Measurements from ENCODE around the gene GRK1. TPM values are rescaled to one million over a fixed set of nuclear protein-coding genes. Genes with fewer than 3 reads are reported as not detected.
A peak's percentile ranks its signal among the peaks of the same experiment; 100 is the strongest.
"Not testable (repeated sequence)": the region's sequence is repeated elsewhere in the genome, so short reads cannot be mapped to it uniquely, and the experiment has no call there.

GRK1 gene
- total RNA-seq, 4 donors from 2014 or later: 0.88 to 1.7 TPM; not detected in 2

GRCh38 chr13:113745059-113745458 is 78.0 kb downstream of the GRK1 start:
- no peak overlapping the region for H3K27ac ChIP-seq
- H3K4me1 ChIP-seq: peaks cover 0 to 15% (median 7%) of the 10 kb centered on the region in 4 donors
- no peak overlapping the region for H3K4me3 ChIP-seq
- no peak for DNase-seq
- no peaks in the 10 kb centered on the region for H3K9me3 ChIP-seq
- H3K27me3 ChIP-seq: no peaks in the 10 kb centered on the region
- H3K36me3 ChIP-seq: no peaks in the 10 kb centered on the region
- TF ChIP-seq POLR2A (IDR thresholded peaks at IDR 0.05): no peak
- no peak for TF ChIP-seq CTCF (IDR thresholded peaks at IDR 0.05)

DNA sequence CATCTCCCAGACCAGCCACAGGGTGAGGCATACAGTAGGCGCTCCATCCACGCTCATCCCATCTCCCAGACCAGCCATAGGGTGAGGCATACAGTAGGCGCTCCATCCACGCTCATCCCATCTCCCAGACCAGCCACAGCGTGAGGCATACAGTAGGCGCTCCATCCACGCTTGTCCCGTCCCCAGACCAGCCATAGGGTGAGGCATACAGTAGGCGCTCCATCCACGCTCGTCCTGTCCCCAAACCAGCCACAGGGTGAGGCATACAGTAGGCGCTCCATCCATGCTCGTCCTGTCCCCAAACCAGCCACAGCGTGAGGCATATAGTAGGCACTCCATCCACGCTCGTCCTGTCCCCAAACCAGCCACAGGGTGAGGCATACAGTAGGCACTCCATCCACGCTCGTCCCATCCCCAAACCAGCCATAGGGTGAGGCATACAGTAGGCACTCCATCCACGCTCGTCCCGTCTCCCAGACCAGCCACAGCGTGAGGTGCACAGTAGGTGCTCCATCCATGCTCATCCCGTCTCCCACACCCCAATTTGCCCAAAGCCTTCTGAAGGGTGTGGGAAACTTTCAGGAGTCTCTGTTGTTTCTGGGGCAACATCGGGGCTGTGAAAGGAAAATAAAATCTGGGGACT is 78.6 kb downstream of the GRK1 start:
- H3K36me3 ChIP-seq, H3K4me3 ChIP-seq, H3K27ac ChIP-seq, H3K9me3 ChIP-seq, DNase-seq, H3K27me3 ChIP-seq: not testable (repeated sequence)
- peaks cover 0 to 15% (median 7%) of the 10 kb centered on the region in 4 donors for H3K4me1 ChIP-seq

DNA sequence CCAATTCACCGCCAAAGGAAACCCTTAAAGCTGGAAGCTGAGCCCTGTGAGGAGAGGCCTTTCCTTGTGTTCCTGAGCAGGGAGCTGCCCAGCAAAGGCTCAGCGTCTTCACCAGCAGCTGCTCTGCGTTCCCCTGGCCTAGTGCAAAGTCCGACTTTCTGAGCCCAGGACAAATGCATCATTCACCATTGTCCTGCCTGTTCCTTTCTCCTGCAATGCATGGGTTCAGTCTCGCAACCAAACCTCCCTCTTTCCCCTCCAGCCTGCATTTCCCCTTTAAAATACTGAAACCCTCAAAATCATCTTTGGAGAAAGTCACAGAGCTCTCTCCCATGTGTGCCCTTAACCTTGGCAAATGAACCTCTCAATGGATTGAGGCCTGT is 79.1 kb downstream of the GRK1 start:
- Histone ChIP-seq H3K27me3 (no peaks in the 10 kb centered on the region), H3K9me3 (no peaks in the 10 kb centered on the region), H3K4me1 (peaks cover 0 to 13% (median 7%) of the 10 kb centered on the region in 4 donors), H3K4me3 (no peak overlapping the region), H3K36me3 (no peaks in the 10 kb centered on the region), H3K27ac (no peak overlapping the region)
- TF ChIP-seq CTCF (IDR thresholded peaks at IDR 0.05) (no peak), POLR2A (IDR thresholded peaks at IDR 0.05) (no peak)
- peak in 2 of 3 donors; percentile 65 to 66 for DNase-seq

GRCh38 chr13:113746671-113747070 is 79.7 kb downstream of the GRK1 start:
- Histone ChIP-seq H3K27me3 (no peaks in the 10 kb centered on the region), H3K36me3 (no peaks in the 10 kb centered on the region), H3K4me3 (no peak overlapping the region), H3K4me1 (peaks cover 0 to 8% (median 6%) of the 10 kb centered on the region in 4 donors), H3K9me3 (no peaks in the 10 kb centered on the region), H3K27ac (no peak overlapping the region)
- TF ChIP-seq CTCF (IDR thresholded peaks at IDR 0.05) (no peak), POLR2A (IDR thresholded peaks at IDR 0.05) (no peak)
- peak in 1 of 3 donors; percentile 28 for DNase-seq

GRCh38 chr13:113747291-113747833 is 80.3 kb downstream of the GRK1 start:
- Histone ChIP-seq H3K27ac (no peak overlapping the region), H3K4me3 (no peak overlapping the region), H3K9me3 (no peaks in the 10 kb centered on the region), H3K4me1 (peaks cover 0 to under 1% (median under 1%) of the 10 kb centered on the region in 4 donors), H3K36me3 (no peaks in the 10 kb centered on the region), H3K27me3 (no peaks in the 10 kb centered on the region)
- TF ChIP-seq CTCF (IDR thresholded peaks at IDR 0.05) (no peak), POLR2A (IDR thresholded peaks at IDR 0.05) (no peak)
- peak in 1 of 3 donors; percentile 39 for DNase-seq

DNA sequence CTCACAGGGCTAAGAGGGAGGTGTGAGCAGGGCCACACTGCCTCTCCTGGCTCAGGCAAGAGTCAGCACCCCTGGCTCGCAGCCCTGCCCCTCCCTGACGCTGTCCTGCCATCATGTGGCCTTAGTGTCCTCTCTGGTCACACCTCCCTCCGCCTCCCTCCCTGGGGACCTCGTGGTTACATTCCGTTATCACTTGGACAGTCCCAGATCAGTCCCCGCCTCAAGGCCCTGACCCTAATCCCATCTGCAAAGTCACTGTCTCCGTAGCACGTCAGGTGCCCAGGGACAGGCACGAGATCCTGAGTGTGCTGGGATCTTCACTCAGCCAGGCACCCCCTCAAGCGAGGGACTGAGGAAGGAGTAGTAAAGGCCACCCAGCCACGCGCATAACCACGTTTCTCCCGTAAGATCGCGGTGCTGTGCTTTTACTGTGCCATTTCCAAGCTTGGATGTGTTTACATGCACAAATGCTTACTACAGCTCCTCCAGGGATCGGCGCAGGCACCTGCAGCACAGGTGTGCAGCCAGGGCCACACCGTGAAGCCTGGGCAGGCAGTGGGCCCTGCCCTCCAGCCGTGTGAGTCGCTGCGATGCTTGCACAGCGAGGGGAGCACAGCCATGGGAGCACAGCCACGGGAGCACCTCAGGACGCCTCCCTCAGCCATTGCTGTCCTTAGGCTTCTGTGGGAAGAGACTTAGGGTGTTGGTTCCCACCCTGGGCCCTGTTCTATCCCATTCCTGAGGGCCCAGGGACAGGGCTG is 81.3 kb downstream of the GRK1 start:
- H3K27me3 ChIP-seq: no peaks in the 10 kb centered on the region
- no peaks in the 10 kb centered on the region for H3K36me3 ChIP-seq
- TF ChIP-seq CTCF (IDR thresholded peaks at IDR 0.05) (no peak), POLR2A (IDR thresholded peaks at IDR 0.05) (no peak)
- no peaks in the 10 kb centered on the region for H3K9me3 ChIP-seq
- no peaks in the 10 kb centered on the region for H3K4me1 ChIP-seq
- no peak overlapping the region for H3K27ac ChIP-seq
- peak in 1 of 3 donors; percentile 26 for DNase-seq
- H3K4me3 ChIP-seq: no peak overlapping the region

All from Peyer's patch (tissue), 4 donors.